Panc1 (cell line): Measurements from ENCODE around the gene MXRA5. TPM values are rescaled to one million over a fixed set of nuclear protein-coding genes. Genes with fewer than 3 reads are reported as not detected.
"Not testable (repeated sequence)": the region's sequence is repeated elsewhere in the genome, so short reads cannot be mapped to it uniquely, and the experiment has no call there.

Source experiments
- ATAC-seq: fragments of 200-7000 bp; cut with Tn5 transposase; 2 replicates; pipeline ENCODE4 v1.9.1; 2020; ENCODE audit warnings: mild to moderate bottlenecking, moderate library complexity
- BruUV-seq: library from RNA; stranded (reverse); fragments of 400-500 nt; replicated peaks from 2 replicates; lab custom pipeline; 2021; lab: Mats Ljungman, UMichigan
- CTCF ChIA-PET: fragments of 300-600 bp; sonication (Branson Sonifier 250); formaldehyde crosslinking; loops from one replicate; lab custom pipeline; 2022; ENCODE audit warnings: antibody characterized with exemption; lab: Charles Lee
- POLR2A ChIA-PET: fragments of 300-600 bp; sonication (Branson Sonifier 250); formaldehyde crosslinking; loops from one replicate; lab custom pipeline; 2022; ENCODE audit warnings: antibody characterized with exemption; lab: Charles Lee
- DNase-seq: peaks from one replicate; pipeline ENCODE4 v3.0.0-alpha.2; 2010; ENCODE audit warnings: low read depth, low spot score
- H3K27ac ChIP-seq: 2 replicates; pipeline ENCODE4 v1.5.1; 2011; ENCODE audit warnings: mild to moderate bottlenecking, low read length, inconsistent platforms
- H3K27me3 ChIP-seq: fragments of 200-500 bp; sonication (Bioruptor generic); 2 replicates; pipeline ENCODE4 v1.6.0; 2014; ENCODE audit warnings: low read length, inconsistent platforms; ENCODE audit not compliant: control insufficient read depth, insufficient read depth
- H3K36me3 ChIP-seq: fragments of 200-500 bp; sonication (Bioruptor generic); 2 replicates; pipeline ENCODE4 v1.5.1; 2014; ENCODE audit warnings: inconsistent platforms, mild to moderate bottlenecking, low read length, moderate library complexity; ENCODE audit not compliant: control insufficient read depth, insufficient read depth
- H3K4me1 ChIP-seq: 2 replicates; pipeline ENCODE4 v1.5.1; 2011; ENCODE audit warnings: inconsistent platforms, mild to moderate bottlenecking, low read length, moderate library complexity; ENCODE audit not compliant: control insufficient read depth, insufficient read depth
- H3K4me3 ChIP-seq, 2 experiments: 2 replicates each; pipeline ENCODE4 v1.5.1; 2011 to 2012; ENCODE audit warnings: low read depth in 2 of 2, low read length in 2 of 2, mild to moderate bottlenecking in 2 of 2, inconsistent platforms in 1 of 2, moderate library complexity in 1 of 2
- H3K9me3 ChIP-seq: fragments of 200-500 bp; sonication (Bioruptor generic); 2 replicates; pipeline ENCODE4 v1.5.1; 2014; ENCODE audit warnings: low read depth, mild to moderate bottlenecking, inconsistent platforms, low read length, moderate library complexity; ENCODE audit not compliant: control insufficient read depth, insufficient read depth
- CTCF ChIP-seq: fragments of 450-650 bp; IDR thresholded peaks from 2 replicates; pipeline ENCODE4 v1.5.1; 2017; ENCODE audit warnings: mild to moderate bottlenecking
- POLR2AphosphoS5 ChIP-seq: IDR thresholded peaks from 2 replicates; pipeline ENCODE4 v1.6.1; 2012; ENCODE audit warnings: mild to moderate bottlenecking, low read depth, low read length, moderate library complexity
- SIN3A ChIP-seq: IDR thresholded peaks from 2 replicates; pipeline ENCODE4 v1.6.1; 2012; ENCODE audit warnings: low read depth, mild to moderate bottlenecking, low read length, moderate library complexity, borderline replicate concordance; ENCODE audit not compliant: insufficient read depth
- TCF7L2 ChIP-seq: IDR thresholded peaks from 2 replicates; pipeline ENCODE4 v1.6.1; 2011; ENCODE audit warnings: mild to moderate bottlenecking, low read depth, low read length, inconsistent platforms
- in situ Hi-C: cut with HindIII; loops from 2 replicates; pipeline ENCODE4 v1.10.0; 2016; ENCODE audit warnings: low sequenced_read_pairs, low pct_unique_long_range_greater_than_20kb
- intact Hi-C: fragments of 100-400 bp; cut with micrococcal nuclease; formaldehyde crosslinking; loops from one replicate; pipeline ENCODE4 v1.10.0; 2022; ENCODE audit not compliant: unreplicated experiment
- total RNA-seq: library from RNA; stranded (reverse); gene quantifications from one replicate; pipeline ENCODE4 v1.2.1, GENCODE V29; 2021; ENCODE audit not compliant: unreplicated experiment
- TF ChIP-seq, protein P1 (sequence below), 2 experiments: IDR thresholded peaks; 2 replicates each; pipeline ENCODE4 v1.6.1; 2011 to 2012; ENCODE audit warnings: low read depth in 2 of 2, control low read depth in 1 of 2, low read length in 1 of 2, mild to moderate bottlenecking in 1 of 2, moderate library complexity in 1 of 2; ENCODE audit not compliant: insufficient read depth in 1 of 2

Gene MXRA5
- total RNA-seq, 1 experiment from 2014 or later, result 14.2 TPM

- ChIA-PET CTCF (no interaction called here), POLR2A (no interaction called here)
- H3K9me3 ChIP-seq, result no peaks in the 10 kb centered on the region
- H3K4me3 ChIP-seq, result peak overlapping the region; percentile 42 to 55
- intact Hi-C loops, result no loop called here
- peak; percentile 79 for ATAC-seq
- H3K4me1 ChIP-seq, result no peaks in the 10 kb centered on the region
- TF ChIP-seq POLR2AphosphoS5 (no peak), TCF7L2 (no peak), CTCF (no peak), SIN3A (no peak)
- TF ChIP-seq, protein P1, sequence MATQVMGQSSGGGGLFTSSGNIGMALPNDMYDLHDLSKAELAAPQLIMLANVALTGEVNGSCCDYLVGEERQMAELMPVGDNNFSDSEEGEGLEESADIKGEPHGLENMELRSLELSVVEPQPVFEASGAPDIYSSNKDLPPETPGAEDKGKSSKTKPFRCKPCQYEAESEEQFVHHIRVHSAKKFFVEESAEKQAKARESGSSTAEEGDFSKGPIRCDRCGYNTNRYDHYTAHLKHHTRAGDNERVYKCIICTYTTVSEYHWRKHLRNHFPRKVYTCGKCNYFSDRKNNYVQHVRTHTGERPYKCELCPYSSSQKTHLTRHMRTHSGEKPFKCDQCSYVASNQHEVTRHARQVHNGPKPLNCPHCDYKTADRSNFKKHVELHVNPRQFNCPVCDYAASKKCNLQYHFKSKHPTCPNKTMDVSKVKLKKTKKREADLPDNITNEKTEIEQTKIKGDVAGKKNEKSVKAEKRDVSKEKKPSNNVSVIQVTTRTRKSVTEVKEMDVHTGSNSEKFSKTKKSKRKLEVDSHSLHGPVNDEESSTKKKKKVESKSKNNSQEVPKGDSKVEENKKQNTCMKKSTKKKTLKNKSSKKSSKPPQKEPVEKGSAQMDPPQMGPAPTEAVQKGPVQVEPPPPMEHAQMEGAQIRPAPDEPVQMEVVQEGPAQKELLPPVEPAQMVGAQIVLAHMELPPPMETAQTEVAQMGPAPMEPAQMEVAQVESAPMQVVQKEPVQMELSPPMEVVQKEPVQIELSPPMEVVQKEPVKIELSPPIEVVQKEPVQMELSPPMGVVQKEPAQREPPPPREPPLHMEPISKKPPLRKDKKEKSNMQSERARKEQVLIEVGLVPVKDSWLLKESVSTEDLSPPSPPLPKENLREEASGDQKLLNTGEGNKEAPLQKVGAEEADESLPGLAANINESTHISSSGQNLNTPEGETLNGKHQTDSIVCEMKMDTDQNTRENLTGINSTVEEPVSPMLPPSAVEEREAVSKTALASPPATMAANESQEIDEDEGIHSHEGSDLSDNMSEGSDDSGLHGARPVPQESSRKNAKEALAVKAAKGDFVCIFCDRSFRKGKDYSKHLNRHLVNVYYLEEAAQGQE (IDR thresholded peaks at IDR 0.05; ENCODE audit: insufficient read depth in 1 of 2, low read depth in 2 of 2, low read length in 1 of 2), result no peak
- no peaks in the 10 kb centered on the region for H3K27me3 ChIP-seq
- H3K36me3 ChIP-seq, result no peaks in the 10 kb centered on the region
- no TSS peak for BruUV-seq
- in situ Hi-C loops, result no loop called here
- H3K27ac ChIP-seq, result no peak overlapping the region; the same call in 1 of the 2 replicates
- no peak for DNase-seq
Observed at GRCh38 chrX:3345281-3346191, 916 bp downstream of the MXRA5 start.

- H3K9me3 ChIP-seq, H3K4me3 ChIP-seq, H3K27me3 ChIP-seq, H3K4me1 ChIP-seq, CTCF ChIA-PET, POLR2A ChIA-PET, ATAC-seq, H3K27ac ChIP-seq, DNase-seq, intact Hi-C loops, in situ Hi-C loops, H3K36me3 ChIP-seq, BruUV-seq: not testable (repeated sequence)
- TF ChIP-seq, protein P1 (IDR thresholded peaks at IDR 0.05; ENCODE audit: insufficient read depth in 1 of 2, low read depth in 2 of 2, low read length in 1 of 2), result peak; percentile 67 to 74
Observed at GRCh38 chrX:3343569-3343968, 2.9 kb downstream of the MXRA5 start.
